Neural cell (in vitro differentiated cells): Measurements from ENCODE around the gene TM7SF3. TPM values are rescaled to one million over a fixed set of nuclear protein-coding genes. Genes with fewer than 3 reads are reported as not detected.

ENCODE experiments used
- H2AFZ ChIP-seq: fragments of 200-600, 300-800 bp; sonication (generic), shearing (Covaris generic); 2 replicates; pipeline ENCODE4 v1.6.0; 2014; ENCODE audit warnings: low read depth, mild to moderate bottlenecking, antibody characterized with exemption, low read length, moderate library complexity
- H3F3A ChIP-seq: fragments of 200-600 bp; shearing (Covaris generic); 2 replicates; pipeline ENCODE4 v1.6.1; 2016; ENCODE audit warnings: mild to moderate bottlenecking, moderate library complexity, mixed read lengths, antibody characterized with exemption, low read length; ENCODE audit not compliant: insufficient read depth, poor library complexity, severe bottlenecking
- H3K27ac ChIP-seq: fragments of 200-600, 300-800 bp; sonication (generic), shearing (Covaris generic); 2 replicates; pipeline ENCODE4 v1.5.1; 2014; ENCODE audit warnings: mild to moderate bottlenecking, low read length, moderate library complexity
- H3K27me3 ChIP-seq: fragments of 300-800, 200-600 bp; sonication (generic), shearing (Covaris generic); 2 replicates; pipeline ENCODE4 v1.6.0; 2014; ENCODE audit warnings: mild to moderate bottlenecking, low read depth, low read length, moderate library complexity; ENCODE audit not compliant: insufficient read depth
- H3K36me3 ChIP-seq: fragments of 300-800, 200-600 bp; sonication (generic), shearing (Covaris generic); 2 replicates; pipeline ENCODE4 v1.5.1; 2014; ENCODE audit warnings: mild to moderate bottlenecking, antibody characterized with exemption, low read length, moderate library complexity; ENCODE audit not compliant: insufficient read depth
- H3K4me2 ChIP-seq: fragments of 300-800, 200-600 bp; sonication (generic), shearing (Covaris generic); 2 replicates; pipeline ENCODE4 v1.6.0; 2014; ENCODE audit warnings: mild to moderate bottlenecking, low read length
- H3K4me3 ChIP-seq: fragments of 300-800, 200-600 bp; sonication (generic), shearing (Covaris generic); 2 replicates; pipeline ENCODE4 v1.5.1; 2014; ENCODE audit warnings: mild to moderate bottlenecking, low read length, moderate library complexity
- H3K79me2 ChIP-seq: fragments of 200-600 bp; shearing (Covaris generic); replicated peaks from 2 replicates; pipeline ENCODE4 v1.6.0; 2014; ENCODE audit warnings: mild to moderate bottlenecking, low read length, moderate library complexity; ENCODE audit not compliant: insufficient read depth
- H3K9ac ChIP-seq: fragments of 300-800, 200-600 bp; sonication (generic), shearing (Covaris generic); 2 replicates; pipeline ENCODE4 v1.6.1; 2016; ENCODE audit warnings: mild to moderate bottlenecking, low read length, mixed read lengths
- H3K9me2 ChIP-seq: fragments of 200-600 bp; shearing (Covaris generic); 2 replicates; pipeline ENCODE4 v1.6.1; 2016; ENCODE audit warnings: mild to moderate bottlenecking, low read length, mixed read lengths; ENCODE audit not compliant: insufficient read depth
- H3K9me3 ChIP-seq: fragments of 200-600, 300-800 bp; sonication (generic), shearing (Covaris generic); 2 replicates; pipeline ENCODE4 v1.6.1; 2016; ENCODE audit warnings: mild to moderate bottlenecking, mixed run types, low read length, moderate library complexity, mixed read lengths
- H4K20me1 ChIP-seq: fragments of 200-600 bp; shearing (Covaris generic); 2 replicates; pipeline ENCODE4 v1.6.1; 2016; ENCODE audit warnings: mild to moderate bottlenecking, mixed run types; ENCODE audit not compliant: insufficient read depth
- EP300 ChIP-seq: fragments of 450-650 bp; conservative IDR thresholded peaks from 2 replicates; pipeline ENCODE4 v1.6.1; 2014; ENCODE audit warnings: antibody characterized with exemption, mild to moderate bottlenecking, moderate library complexity; ENCODE audit not compliant: poor library complexity, severe bottlenecking
- EZH2 ChIP-seq: fragments of 200-600, 300-800 bp; shearing (Covaris generic), sonication (generic); IDR thresholded peaks from 2 replicates; pipeline ENCODE4 v1.6.1; 2014; ENCODE audit warnings: antibody characterized with exemption, low read length, borderline replicate concordance, mild to moderate bottlenecking; ENCODE audit not compliant: insufficient read depth, poor library complexity, severe bottlenecking
- MXI1 ChIP-seq: fragments of 450-650 bp; conservative IDR thresholded peaks from 2 replicates; pipeline ENCODE4 v1.6.1; 2014; ENCODE audit warnings: antibody characterized with exemption, mild to moderate bottlenecking; ENCODE audit not compliant: poor library complexity, severe bottlenecking
- POLR2AphosphoS5 ChIP-seq: IDR thresholded peaks from 2 replicates; pipeline ENCODE4 v1.6.1; 2012
- RAD21 ChIP-seq: fragments of 450-650 bp; conservative IDR thresholded peaks from 2 replicates; pipeline ENCODE4 v1.6.1; 2014; ENCODE audit warnings: antibody characterized with exemption, mild to moderate bottlenecking, moderate library complexity
- SMC3 ChIP-seq: fragments of 450-650 bp; conservative IDR thresholded peaks from 2 replicates; pipeline ENCODE4 v1.6.1; 2014; ENCODE audit warnings: antibody characterized with exemption, mild to moderate bottlenecking, moderate library complexity; ENCODE audit not compliant: poor library complexity
- TAF1 ChIP-seq: IDR thresholded peaks from 2 replicates; pipeline ENCODE4 v1.6.1; 2012; ENCODE audit warnings: low read depth
- polyA minus RNA-seq: library from RNA; depleted of rRNA, polyadenylated mRNA; stranded (reverse); fragments of >200 nt; gene quantifications from 2 replicates; pipeline ENCODE4 v1.2.3, GENCODE V29; 2014
- polyA plus RNA-seq: library from polyadenylated mRNA; depleted of rRNA; stranded (reverse); fragments of >200 nt; gene quantifications from 2 replicates; pipeline ENCODE4 v1.2.3, GENCODE V29; 2014
- TF ChIP-seq, protein P1 (sequence below): IDR thresholded peaks from 2 replicates; pipeline ENCODE4 v1.6.1; 2012; ENCODE audit warnings: borderline replicate concordance
- TF ChIP-seq, protein P2 (sequence below): fragments of 450-650 bp; IDR thresholded peaks from 2 replicates; pipeline ENCODE4 v1.5.1; 2014; ENCODE audit warnings: antibody characterized with exemption, mild to moderate bottlenecking, moderate library complexity; ENCODE audit not compliant: poor library complexity, severe bottlenecking

The TM7SF3 gene, protein sequence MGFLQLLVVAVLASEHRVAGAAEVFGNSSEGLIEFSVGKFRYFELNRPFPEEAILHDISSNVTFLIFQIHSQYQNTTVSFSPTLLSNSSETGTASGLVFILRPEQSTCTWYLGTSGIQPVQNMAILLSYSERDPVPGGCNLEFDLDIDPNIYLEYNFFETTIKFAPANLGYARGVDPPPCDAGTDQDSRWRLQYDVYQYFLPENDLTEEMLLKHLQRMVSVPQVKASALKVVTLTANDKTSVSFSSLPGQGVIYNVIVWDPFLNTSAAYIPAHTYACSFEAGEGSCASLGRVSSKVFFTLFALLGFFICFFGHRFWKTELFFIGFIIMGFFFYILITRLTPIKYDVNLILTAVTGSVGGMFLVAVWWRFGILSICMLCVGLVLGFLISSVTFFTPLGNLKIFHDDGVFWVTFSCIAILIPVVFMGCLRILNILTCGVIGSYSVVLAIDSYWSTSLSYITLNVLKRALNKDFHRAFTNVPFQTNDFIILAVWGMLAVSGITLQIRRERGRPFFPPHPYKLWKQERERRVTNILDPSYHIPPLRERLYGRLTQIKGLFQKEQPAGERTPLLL
- polyA plus RNA-seq (30.0 and 51.0 TPM in 2 replicates), polyA minus RNA-seq (48.0 and 54.0 TPM in 2 replicates)

DNA sequence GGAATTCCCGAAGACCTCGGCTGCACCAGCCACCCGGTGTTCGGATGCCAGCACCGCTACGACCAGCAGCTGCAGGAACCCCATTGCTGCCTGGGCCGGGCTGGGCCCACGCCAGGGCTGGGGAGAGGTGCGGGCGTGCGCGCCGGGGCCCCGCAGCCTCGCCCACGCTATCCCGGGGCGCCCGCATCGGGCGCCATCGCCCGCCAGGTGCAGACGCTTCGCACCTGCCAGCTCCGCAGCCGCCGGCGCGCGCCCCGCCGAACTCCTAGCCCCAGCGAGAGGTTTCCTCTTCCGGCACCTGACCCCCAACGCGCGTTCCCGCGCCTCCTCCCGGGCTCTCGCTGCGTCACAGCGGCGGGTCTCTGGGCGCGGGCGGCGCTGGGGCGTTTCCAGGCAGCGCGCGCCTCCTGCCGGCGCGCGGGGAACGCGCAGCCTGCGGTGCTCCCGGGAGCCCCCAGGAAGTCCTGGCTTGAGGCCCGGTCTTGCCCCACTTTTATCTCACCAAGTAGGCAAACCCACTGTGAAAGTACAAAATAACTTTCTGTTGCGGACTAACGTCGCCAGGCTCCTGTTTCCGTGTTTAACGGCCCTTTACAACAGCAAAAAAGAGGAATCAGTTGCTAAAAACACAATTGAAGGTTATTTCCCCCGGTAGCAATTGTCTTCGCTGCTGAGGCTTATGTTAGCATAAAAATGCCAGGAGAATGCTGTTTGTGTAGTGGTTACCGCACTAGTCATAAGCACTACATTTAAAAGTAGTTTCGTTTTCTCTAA lies at the start of gene TM7SF3:
Gene TM7SF3 (minus strand): TSS at position 300 of the 774 bp plus-strand sequence. CDS start 216 bp downstream, at position 84.
- Histone ChIP-seq H4K20me1 (no peaks in the 10 kb centered on the region), H3K27me3 (no peaks in the 10 kb centered on the region), H3K27ac (peak within 1 kb of the TSS; percentile 48)

DNA sequence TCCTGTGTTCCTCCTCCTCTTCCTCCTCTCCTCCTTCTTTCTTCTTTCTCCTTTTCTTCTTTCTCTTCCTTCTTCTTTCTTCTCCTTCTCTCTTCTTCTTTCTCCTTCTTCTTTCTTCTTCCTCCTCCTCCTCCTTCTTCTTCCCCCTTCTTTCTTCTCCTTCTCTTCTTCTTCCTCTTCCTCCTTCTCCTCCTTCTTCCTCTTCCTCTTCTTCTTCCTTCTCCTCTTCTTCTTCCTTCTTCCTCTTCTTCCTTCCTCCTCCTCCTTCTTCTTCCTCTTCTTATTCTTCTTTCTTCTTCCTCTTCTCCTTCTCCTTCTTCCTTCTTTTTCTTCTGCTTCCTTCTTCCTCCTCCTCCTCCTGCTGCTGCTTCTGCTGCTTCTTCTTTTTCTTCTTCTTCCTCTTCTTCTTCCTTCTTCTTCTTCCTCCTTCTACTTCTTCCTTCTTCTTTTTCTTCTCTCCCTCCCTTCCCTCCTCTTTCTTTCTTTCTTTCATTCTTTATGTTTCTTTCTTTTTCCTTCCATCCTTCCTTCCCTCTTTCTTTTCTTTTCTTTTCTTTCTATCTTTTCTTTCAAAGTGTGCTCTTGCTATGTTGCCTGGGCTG lies 49.2 kb upstream of the TM7SF3 start:
- H2AFZ ChIP-seq = no peak overlapping the region
- H3K27ac ChIP-seq = no peak overlapping the region
- TF ChIP-seq MXI1 (no peak), EP300 (no peak), RAD21 (no peak), TAF1 (no peak), SMC3 (no peak)
- TF ChIP-seq, protein P1, sequence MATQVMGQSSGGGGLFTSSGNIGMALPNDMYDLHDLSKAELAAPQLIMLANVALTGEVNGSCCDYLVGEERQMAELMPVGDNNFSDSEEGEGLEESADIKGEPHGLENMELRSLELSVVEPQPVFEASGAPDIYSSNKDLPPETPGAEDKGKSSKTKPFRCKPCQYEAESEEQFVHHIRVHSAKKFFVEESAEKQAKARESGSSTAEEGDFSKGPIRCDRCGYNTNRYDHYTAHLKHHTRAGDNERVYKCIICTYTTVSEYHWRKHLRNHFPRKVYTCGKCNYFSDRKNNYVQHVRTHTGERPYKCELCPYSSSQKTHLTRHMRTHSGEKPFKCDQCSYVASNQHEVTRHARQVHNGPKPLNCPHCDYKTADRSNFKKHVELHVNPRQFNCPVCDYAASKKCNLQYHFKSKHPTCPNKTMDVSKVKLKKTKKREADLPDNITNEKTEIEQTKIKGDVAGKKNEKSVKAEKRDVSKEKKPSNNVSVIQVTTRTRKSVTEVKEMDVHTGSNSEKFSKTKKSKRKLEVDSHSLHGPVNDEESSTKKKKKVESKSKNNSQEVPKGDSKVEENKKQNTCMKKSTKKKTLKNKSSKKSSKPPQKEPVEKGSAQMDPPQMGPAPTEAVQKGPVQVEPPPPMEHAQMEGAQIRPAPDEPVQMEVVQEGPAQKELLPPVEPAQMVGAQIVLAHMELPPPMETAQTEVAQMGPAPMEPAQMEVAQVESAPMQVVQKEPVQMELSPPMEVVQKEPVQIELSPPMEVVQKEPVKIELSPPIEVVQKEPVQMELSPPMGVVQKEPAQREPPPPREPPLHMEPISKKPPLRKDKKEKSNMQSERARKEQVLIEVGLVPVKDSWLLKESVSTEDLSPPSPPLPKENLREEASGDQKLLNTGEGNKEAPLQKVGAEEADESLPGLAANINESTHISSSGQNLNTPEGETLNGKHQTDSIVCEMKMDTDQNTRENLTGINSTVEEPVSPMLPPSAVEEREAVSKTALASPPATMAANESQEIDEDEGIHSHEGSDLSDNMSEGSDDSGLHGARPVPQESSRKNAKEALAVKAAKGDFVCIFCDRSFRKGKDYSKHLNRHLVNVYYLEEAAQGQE = no peak

More for the DNA sequence above, at the start of gene TM7SF3:
- H3K36me3 ChIP-seq = no peaks in the 10 kb centered on the region
- H3K9ac ChIP-seq = peak within 1 kb of the TSS; percentile 67
- H3K4me2 ChIP-seq = peak within 1 kb of the TSS; percentile 84
- TF ChIP-seq, protein P2, sequence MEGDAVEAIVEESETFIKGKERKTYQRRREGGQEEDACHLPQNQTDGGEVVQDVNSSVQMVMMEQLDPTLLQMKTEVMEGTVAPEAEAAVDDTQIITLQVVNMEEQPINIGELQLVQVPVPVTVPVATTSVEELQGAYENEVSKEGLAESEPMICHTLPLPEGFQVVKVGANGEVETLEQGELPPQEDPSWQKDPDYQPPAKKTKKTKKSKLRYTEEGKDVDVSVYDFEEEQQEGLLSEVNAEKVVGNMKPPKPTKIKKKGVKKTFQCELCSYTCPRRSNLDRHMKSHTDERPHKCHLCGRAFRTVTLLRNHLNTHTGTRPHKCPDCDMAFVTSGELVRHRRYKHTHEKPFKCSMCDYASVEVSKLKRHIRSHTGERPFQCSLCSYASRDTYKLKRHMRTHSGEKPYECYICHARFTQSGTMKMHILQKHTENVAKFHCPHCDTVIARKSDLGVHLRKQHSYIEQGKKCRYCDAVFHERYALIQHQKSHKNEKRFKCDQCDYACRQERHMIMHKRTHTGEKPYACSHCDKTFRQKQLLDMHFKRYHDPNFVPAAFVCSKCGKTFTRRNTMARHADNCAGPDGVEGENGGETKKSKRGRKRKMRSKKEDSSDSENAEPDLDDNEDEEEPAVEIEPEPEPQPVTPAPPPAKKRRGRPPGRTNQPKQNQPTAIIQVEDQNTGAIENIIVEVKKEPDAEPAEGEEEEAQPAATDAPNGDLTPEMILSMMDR = peak; percentile 98
- no peak for TF ChIP-seq EZH2
- TF ChIP-seq SMC3 = peak; percentile 83
- TF ChIP-seq, protein P1 = no peak
- TF ChIP-seq EP300 = peak; percentile 57
- peak; percentile 89 for TF ChIP-seq RAD21
- peak; percentile 88 for TF ChIP-seq MXI1
- TF ChIP-seq POLR2AphosphoS5 = peak; percentile 68
- no peak for TF ChIP-seq TAF1
- no peaks in the 10 kb centered on the region for H3K79me2 ChIP-seq
- no peaks in the 10 kb centered on the region for H3K9me2 ChIP-seq
- H3K9me3 ChIP-seq = no peaks in the 10 kb centered on the region
- H3K4me3 ChIP-seq = peak within 1 kb of the TSS; percentile 71
- H2AFZ ChIP-seq = peak within 1 kb of the TSS; percentile 48
- peaks cover 4% of the 10 kb centered on the region for H3F3A ChIP-seq

More for the DNA sequence above, 49.2 kb upstream of the TM7SF3 start:
- no peaks in the 10 kb centered on the region for H4K20me1 ChIP-seq
- no peaks in the 10 kb centered on the region for H3K9me3 ChIP-seq
- no peaks in the 10 kb centered on the region for H3K27me3 ChIP-seq
- H3K9ac ChIP-seq = no peak overlapping the region
- H3F3A ChIP-seq = no peaks in the 10 kb centered on the region
- no peaks in the 10 kb centered on the region for H3K36me3 ChIP-seq
- H3K4me2 ChIP-seq = no peak overlapping the region
- H3K79me2 ChIP-seq = no peaks in the 10 kb centered on the region
- H3K9me2 ChIP-seq = no peaks in the 10 kb centered on the region
- no peak overlapping the region for H3K4me3 ChIP-seq
